GM20431 (cell line): Measurements from ENCODE around the gene FXYD6.
"Not testable (repeated sequence)": the region's sequence is repeated elsewhere in the genome, so short reads cannot be mapped to it uniquely, and the experiment has no call there.

Source experiments
- in situ Hi-C: fragments of 300-500 bp; cut with MseI, MboI; formaldehyde crosslinking; loops from one replicate; pipeline ENCODE4 v1.15.0; 2020; ENCODE audit warnings: low sequenced_read_pairs; ENCODE audit not compliant: unreplicated experiment

FXYD6 gene

GRCh38 chr11:117871784-117872183 lies 4.7 kb downstream of the FXYD6 start:
- in situ Hi-C loops: no loop called here

- in situ Hi-C loops: no loop called here
Measured at GRCh38 chr11:117871160-117871559, 5.3 kb downstream of the FXYD6 start.

GRCh38 chr11:117870103-117870952 lies 6.1 kb downstream of the FXYD6 start:
- in situ Hi-C loops: no loop called here

GRCh38 chr11:117869604-117870003 lies 6.9 kb downstream of the FXYD6 start:
- in situ Hi-C loops: no loop called here

GRCh38 chr11:117868815-117869561 lies 7.5 kb downstream of the FXYD6 start:
- in situ Hi-C loops: no loop called here

GRCh38 chr11:117868088-117868487 lies 8.4 kb downstream of the FXYD6 start:
- in situ Hi-C loops: no loop called here

GRCh38 chr11:117866526-117866925 lies 9.9 kb downstream of the FXYD6 start:
- in situ Hi-C loops: no loop called here

- in situ Hi-C loops: not testable (repeated sequence)
Measured at GRCh38 chr11:117865546-117865945, 10.9 kb downstream of the FXYD6 start.

GRCh38 chr11:117863383-117863782 lies 13.1 kb downstream of the FXYD6 start:
- in situ Hi-C loops: no loop called here

- in situ Hi-C loops: no loop called here
Measured at GRCh38 chr11:117862753-117863152, 13.7 kb downstream of the FXYD6 start.

- in situ Hi-C loops: no loop called here
Measured at GRCh38 chr11:117862019-117862725, 14.3 kb downstream of the FXYD6 start.

GRCh38 chr11:117861151-117862018 lies 15.1 kb downstream of the FXYD6 start:
- in situ Hi-C loops: no loop called here

GRCh38 chr11:117860139-117860538 lies 16.3 kb downstream of the FXYD6 start:
- in situ Hi-C loops: no loop called here

- in situ Hi-C loops: no loop called here
Measured at GRCh38 chr11:117859488-117860112, 16.9 kb downstream of the FXYD6 start.

GRCh38 chr11:117859061-117859460 lies 17.4 kb downstream of the FXYD6 start:
- in situ Hi-C loops: no loop called here

GRCh38 chr11:117857734-117858414 lies 18.6 kb downstream of the FXYD6 start:
- in situ Hi-C loops: no loop called here

GRCh38 chr11:117855912-117856651 lies 20.4 kb downstream of the FXYD6 start:
- in situ Hi-C loops: no loop called here

- in situ Hi-C loops: no loop called here
Measured at GRCh38 chr11:117855186-117855845, 21.1 kb downstream of the FXYD6 start.
